Measurements from ENCODE around the gene MALAT1. TPM values are rescaled to one million over a fixed set of nuclear protein-coding genes. Genes with fewer than 3 reads are reported as not detected.

The MALAT1 gene
- total and polyA plus RNA-seq, 2 of the 13 experiments (the other 11 are each of a cell fraction or from before 2014, with no cell fraction given) = 143 to 1,237 TPM

DNA sequence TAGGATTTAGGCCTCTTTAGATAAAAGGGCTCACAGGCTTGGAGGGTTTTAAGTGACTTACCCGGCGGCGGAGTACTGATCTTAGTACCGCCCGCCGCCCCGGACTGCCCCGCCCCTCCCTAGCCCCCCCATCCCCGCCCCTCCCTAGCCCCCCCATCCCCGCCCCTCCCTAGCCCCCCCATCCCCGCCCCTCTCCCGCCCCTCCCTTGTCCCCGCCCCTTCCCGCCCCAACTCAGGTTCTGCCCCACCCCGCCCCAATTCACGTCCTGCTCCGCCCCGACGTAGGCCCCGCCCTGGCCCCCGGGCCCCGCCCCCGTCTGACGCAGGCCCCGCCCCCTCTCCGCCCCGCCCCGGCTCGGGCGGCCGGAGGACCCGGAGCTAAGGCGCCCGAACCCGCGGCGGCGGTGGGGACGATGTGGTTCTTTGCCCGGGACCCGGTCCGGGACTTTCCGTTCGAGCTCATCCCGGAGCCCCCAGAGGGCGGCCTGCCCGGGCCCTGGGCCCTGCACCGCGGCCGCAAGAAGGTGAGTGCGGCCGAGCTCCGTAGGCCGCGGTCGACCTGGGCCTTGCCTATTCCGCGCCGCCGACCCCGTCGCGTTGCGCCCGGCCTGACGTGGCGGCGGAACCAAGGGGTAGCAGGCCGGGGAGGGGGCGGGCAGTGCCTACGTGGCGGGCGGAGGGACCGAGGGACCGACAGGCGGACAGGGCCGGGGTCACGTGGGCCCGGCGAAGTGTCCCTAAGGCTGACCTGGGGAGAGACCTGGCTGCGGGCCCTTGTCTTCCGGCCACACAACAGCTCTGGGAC is 26.1 kb downstream of the MALAT1 start, which contains the start of gene SCYL1 (continued):
- TF ChIP-seq SNAPC4 (CRISPR knock-in tag; IDR thresholded peaks at IDR 0.05) (no peak), PHF8 (CRISPR knock-in tag; IDR thresholded peaks at IDR 0.05) (peak; percentile 91), MTERF4 (CRISPR knock-in tag; IDR thresholded peaks at IDR 0.05) (no peak), ZNF879 (CRISPR knock-in tag; IDR thresholded peaks at IDR 0.05) (no peak), ARNT (IDR thresholded peaks at IDR 0.05) (no peak), ZBTB14 (CRISPR knock-in tag; IDR thresholded peaks at IDR 0.05) (no peak), MEF2D (CRISPR knock-in tag; IDR thresholded peaks at IDR 0.05) (no peak), HOXA3 (CRISPR knock-in tag; IDR thresholded peaks at IDR 0.05) (peak; percentile 27; the same call in 1 of the 2 replicates)
- TF ChIP-seq, protein P1, sequence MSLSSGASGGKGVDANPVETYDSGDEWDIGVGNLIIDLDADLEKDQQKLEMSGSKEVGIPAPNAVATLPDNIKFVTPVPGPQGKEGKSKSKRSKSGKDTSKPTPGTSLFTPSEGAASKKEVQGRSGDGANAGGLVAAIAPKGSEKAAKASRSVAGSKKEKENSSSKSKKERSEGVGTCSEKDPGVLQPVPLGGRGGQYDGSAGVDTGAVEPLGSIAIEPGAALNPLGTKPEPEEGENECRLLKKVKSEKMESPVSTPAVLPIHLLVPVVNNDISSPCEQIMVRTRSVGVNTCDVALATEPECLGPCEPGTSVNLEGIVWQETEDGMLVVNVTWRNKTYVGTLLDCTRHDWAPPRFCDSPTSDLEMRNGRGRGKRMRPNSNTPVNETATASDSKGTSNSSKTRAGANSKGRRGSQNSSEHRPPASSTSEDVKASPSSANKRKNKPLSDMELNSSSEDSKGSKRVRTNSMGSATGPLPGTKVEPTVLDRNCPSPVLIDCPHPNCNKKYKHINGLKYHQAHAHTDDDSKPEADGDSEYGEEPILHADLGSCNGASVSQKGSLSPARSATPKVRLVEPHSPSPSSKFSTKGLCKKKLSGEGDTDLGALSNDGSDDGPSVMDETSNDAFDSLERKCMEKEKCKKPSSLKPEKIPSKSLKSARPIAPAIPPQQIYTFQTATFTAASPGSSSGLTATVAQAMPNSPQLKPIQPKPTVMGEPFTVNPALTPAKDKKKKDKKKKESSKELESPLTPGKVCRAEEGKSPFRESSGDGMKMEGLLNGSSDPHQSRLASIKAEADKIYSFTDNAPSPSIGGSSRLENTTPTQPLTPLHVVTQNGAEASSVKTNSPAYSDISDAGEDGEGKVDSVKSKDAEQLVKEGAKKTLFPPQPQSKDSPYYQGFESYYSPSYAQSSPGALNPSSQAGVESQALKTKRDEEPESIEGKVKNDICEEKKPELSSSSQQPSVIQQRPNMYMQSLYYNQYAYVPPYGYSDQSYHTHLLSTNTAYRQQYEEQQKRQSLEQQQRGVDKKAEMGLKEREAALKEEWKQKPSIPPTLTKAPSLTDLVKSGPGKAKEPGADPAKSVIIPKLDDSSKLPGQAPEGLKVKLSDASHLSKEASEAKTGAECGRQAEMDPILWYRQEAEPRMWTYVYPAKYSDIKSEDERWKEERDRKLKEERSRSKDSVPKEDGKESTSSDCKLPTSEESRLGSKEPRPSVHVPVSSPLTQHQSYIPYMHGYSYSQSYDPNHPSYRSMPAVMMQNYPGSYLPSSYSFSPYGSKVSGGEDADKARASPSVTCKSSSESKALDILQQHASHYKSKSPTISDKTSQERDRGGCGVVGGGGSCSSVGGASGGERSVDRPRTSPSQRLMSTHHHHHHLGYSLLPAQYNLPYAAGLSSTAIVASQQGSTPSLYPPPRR (CRISPR knock-in tag; IDR thresholded peaks at IDR 0.05; ENCODE audit: borderline replicate concordance) = no peak
- TF ChIP-seq, protein P2, sequence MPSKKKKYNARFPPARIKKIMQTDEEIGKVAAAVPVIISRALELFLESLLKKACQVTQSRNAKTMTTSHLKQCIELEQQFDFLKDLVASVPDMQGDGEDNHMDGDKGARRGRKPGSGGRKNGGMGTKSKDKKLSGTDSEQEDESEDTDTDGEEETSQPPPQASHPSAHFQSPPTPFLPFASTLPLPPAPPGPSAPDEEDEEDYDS (CRISPR knock-in tag; IDR thresholded peaks at IDR 0.05) = no peak

All from HepG2 (cell line).